Fibroblast of upper back skin (primary cell): ENCODE measurements around the gene ATG7.
"Not testable (repeated sequence)": the region's sequence is repeated elsewhere in the genome, so short reads cannot be mapped to it uniquely, and the experiment has no call there.

Source experiments
- DNase-seq: peaks from one replicate; pipeline ENCODE4 v3.0.0-alpha.2; 2013

The ATG7 gene

GRCh38 chr3:11514191-11514821, 242.1 kb downstream of the ATG7 start:
- peak; percentile 89 for DNase-seq

GRCh38 chr3:11517601-11518000, 245.4 kb downstream of the ATG7 start:
- DNase-seq: no peak

- DNase-seq: no peak
Observed at GRCh38 chr3:11521167-11521566, 249.0 kb downstream of the ATG7 start.

- DNase-seq: no peak
Observed at GRCh38 chr3:11522398-11522715, 250.2 kb downstream of the ATG7 start.

GRCh38 chr3:11522953-11523571, 250.9 kb downstream of the ATG7 start:
- DNase-seq: peak; percentile 54

- DNase-seq: no peak
Observed at GRCh38 chr3:11523572-11524101, 251.4 kb downstream of the ATG7 start.

GRCh38 chr3:11526121-11526520, 253.9 kb downstream of the ATG7 start:
- DNase-seq: not testable (repeated sequence)

- no peak for DNase-seq
Observed at GRCh38 chr3:11529281-11529680, 257.1 kb downstream of the ATG7 start.

- peak; percentile 99 for DNase-seq
Observed at GRCh38 chr3:11530153-11530721, 258.0 kb downstream of the ATG7 start.

- peak; percentile 63 for DNase-seq
Observed at GRCh38 chr3:11532931-11533391, 260.8 kb downstream of the ATG7 start.

- no peak for DNase-seq
Observed at GRCh38 chr3:11534011-11534792, 262.0 kb downstream of the ATG7 start.

- DNase-seq: no peak
Observed at GRCh38 chr3:11534793-11535101, 262.6 kb downstream of the ATG7 start.

- no peak for DNase-seq
Observed at GRCh38 chr3:11535243-11535960, 263.2 kb downstream of the ATG7 start.

- no peak for DNase-seq
Observed at GRCh38 chr3:11536132-11536935, 264.1 kb downstream of the ATG7 start.

- DNase-seq: no peak
Observed at GRCh38 chr3:11536936-11537612, 264.9 kb downstream of the ATG7 start.

GRCh38 chr3:11538581-11538980, 266.4 kb downstream of the ATG7 start:
- DNase-seq: no peak

GRCh38 chr3:11539218-11539617, 267.0 kb downstream of the ATG7 start:
- no peak for DNase-seq

GRCh38 chr3:11539677-11540076, 267.5 kb downstream of the ATG7 start:
- no peak for DNase-seq

GRCh38 chr3:11541321-11542303, 269.4 kb downstream of the ATG7 start:
- no peak for DNase-seq

- no peak for DNase-seq
Observed at GRCh38 chr3:11542551-11542950, 270.4 kb downstream of the ATG7 start.
